HUES48 (cell line): ENCODE measurements around the gene C16orf89.
"Not testable (repeated sequence)": the region's sequence is repeated elsewhere in the genome, so short reads cannot be mapped to it uniquely, and the experiment has no call there.

Experiments used
- H3K27ac ChIP-seq: one replicate; pipeline ENCODE4 v1.7.0; 2013; ENCODE audit warnings: low read depth, low read length, inconsistent platforms
- H3K27me3 ChIP-seq: 2 replicates; pipeline ENCODE4 v1.6.1; 2013; ENCODE audit warnings: mild to moderate bottlenecking, low read length; ENCODE audit not compliant: control insufficient read depth, insufficient read depth
- H3K36me3 ChIP-seq: 2 replicates; pipeline ENCODE4 v1.6.1; 2013; ENCODE audit warnings: low read length; ENCODE audit not compliant: control insufficient read depth, insufficient read depth
- H3K4me1 ChIP-seq: 2 replicates; pipeline ENCODE4 v1.6.1; 2013; ENCODE audit warnings: mild to moderate bottlenecking, low read length; ENCODE audit not compliant: control insufficient read depth, insufficient read depth
- H3K4me3 ChIP-seq: 2 replicates; pipeline ENCODE4 v1.5.1; 2013; ENCODE audit warnings: mild to moderate bottlenecking, low read depth, low read length
- H3K9ac ChIP-seq: 2 replicates; pipeline ENCODE4 v1.6.1; 2013; ENCODE audit warnings: mild to moderate bottlenecking, low read depth, low read length, moderate library complexity
- H3K9me3 ChIP-seq: 2 replicates; pipeline ENCODE4 v1.6.1; 2013; ENCODE audit warnings: low read length; ENCODE audit not compliant: control insufficient read depth, insufficient read depth

Gene C16orf89

GRCh38 chr16:5065813-5066212 is at the start of gene C16orf89:
C16orf89 (minus strand) TSS chr16:5065956; CDS start chr16:5065908, 48 bp downstream.
- H3K9me3 ChIP-seq = no peaks in the 10 kb centered on the region
- H3K4me1 ChIP-seq = no peaks in the 10 kb centered on the region
- no peaks in the 10 kb centered on the region for H3K36me3 ChIP-seq
- H3K9ac ChIP-seq = no peak within 1 kb of the TSS
- no peak within 1 kb of the TSS for H3K4me3 ChIP-seq
- no peaks in the 10 kb centered on the region for H3K27me3 ChIP-seq
- H3K27ac ChIP-seq = no peak within 1 kb of the TSS

GRCh38 chr16:5110933-5111332 is 45.2 kb upstream of the C16orf89 start:
- not testable (repeated sequence) for H3K27ac ChIP-seq, H3K4me1 ChIP-seq, H3K9me3 ChIP-seq, H3K9ac ChIP-seq, H3K4me3 ChIP-seq, H3K27me3 ChIP-seq, H3K36me3 ChIP-seq

GRCh38 chr16:5108505-5109158 is 42.9 kb upstream of the C16orf89 start:
- Histone ChIP-seq H3K4me3 (no peak overlapping the region), H3K9ac (no peak overlapping the region), H3K4me1 (no peaks in the 10 kb centered on the region), H3K27me3 (no peaks in the 10 kb centered on the region), H3K27ac (no peak overlapping the region), H3K36me3 (no peaks in the 10 kb centered on the region), H3K9me3 (no peaks in the 10 kb centered on the region)

- H3K4me1 ChIP-seq, H3K36me3 ChIP-seq, H3K9me3 ChIP-seq, H3K4me3 ChIP-seq, H3K27me3 ChIP-seq, H3K9ac ChIP-seq, H3K27ac ChIP-seq: not testable (repeated sequence)
Observed at GRCh38 chr16:5105039-5105438, 39.3 kb upstream of the C16orf89 start.

GRCh38 chr16:5103296-5104032 is 37.7 kb upstream of the C16orf89 start:
- H3K9ac ChIP-seq, H3K9me3 ChIP-seq, H3K4me3 ChIP-seq: not testable (repeated sequence)

GRCh38 chr16:5099174-5099573 is 33.4 kb upstream of the C16orf89 start:
- H3K36me3 ChIP-seq, H3K9me3 ChIP-seq, H3K27me3 ChIP-seq, H3K27ac ChIP-seq, H3K4me1 ChIP-seq, H3K4me3 ChIP-seq, H3K9ac ChIP-seq: not testable (repeated sequence)

More at GRCh38 chr16:5103296-5104032, 37.7 kb upstream of the C16orf89 start:
- not testable (repeated sequence) for H3K27ac ChIP-seq, H3K4me1 ChIP-seq, H3K36me3 ChIP-seq, H3K27me3 ChIP-seq

GRCh38 chr16:5098221-5099159 is 32.7 kb upstream of the C16orf89 start:
- not testable (repeated sequence) for H3K36me3 ChIP-seq, H3K4me1 ChIP-seq, H3K9me3 ChIP-seq, H3K27me3 ChIP-seq
- Histone ChIP-seq H3K9ac (0 out of 2 replicates have a peak overlapping the region, but pooled peaks have one; percentile 26), H3K27ac (peak overlapping the region; percentile 55), H3K4me3 (peak overlapping the region; percentile 70)

GRCh38 chr16:5097470-5098220 is 31.9 kb upstream of the C16orf89 start, which contains the start of gene EEF2KMT:
EEF2KMT (minus strand) TSS chr16:5097795; CDS start chr16:5097739, 56 bp downstream.
- Histone ChIP-seq H3K9ac (peak within 1 kb of the TSS; percentile 77), H3K4me3 (peak within 1 kb of the TSS; percentile 94), H3K27ac (peak within 1 kb of the TSS; percentile 79)
- not testable (repeated sequence) for H3K9me3 ChIP-seq, H3K27me3 ChIP-seq, H3K36me3 ChIP-seq, H3K4me1 ChIP-seq

GRCh38 chr16:5097061-5097469 is 31.3 kb upstream of the C16orf89 start:
- H3K9me3 ChIP-seq, H3K27me3 ChIP-seq, H3K36me3 ChIP-seq, H3K4me1 ChIP-seq: not testable (repeated sequence)
- H3K4me3 ChIP-seq = peak overlapping the region; percentile 94
- H3K27ac ChIP-seq = peak overlapping the region; percentile 79
- peak overlapping the region; percentile 77 for H3K9ac ChIP-seq

GRCh38 chr16:5096437-5097060 is 30.8 kb upstream of the C16orf89 start:
- peak overlapping the region; percentile 77; the same call in 1 of the 2 replicates for H3K9ac ChIP-seq
- H3K4me1 ChIP-seq, H3K36me3 ChIP-seq, H3K27ac ChIP-seq, H3K27me3 ChIP-seq, H3K9me3 ChIP-seq: not testable (repeated sequence)
- peak overlapping the region; percentile 94 for H3K4me3 ChIP-seq
